DMS 273 (cell line): ENCODE measurements around the gene FKBP1C.
A peak's percentile ranks its signal among the peaks of the same experiment; 100 is the strongest.
"Not testable (repeated sequence)": the region's sequence is repeated elsewhere in the genome, so short reads cannot be mapped to it uniquely, and the experiment has no call there.

Source experiments
- DNase-seq: peaks from one replicate; lab custom pipeline; 2025; ENCODE audit not compliant: unreplicated experiment; lab: John Stamatoyannopoulos, UW

FKBP1C gene

DNA sequence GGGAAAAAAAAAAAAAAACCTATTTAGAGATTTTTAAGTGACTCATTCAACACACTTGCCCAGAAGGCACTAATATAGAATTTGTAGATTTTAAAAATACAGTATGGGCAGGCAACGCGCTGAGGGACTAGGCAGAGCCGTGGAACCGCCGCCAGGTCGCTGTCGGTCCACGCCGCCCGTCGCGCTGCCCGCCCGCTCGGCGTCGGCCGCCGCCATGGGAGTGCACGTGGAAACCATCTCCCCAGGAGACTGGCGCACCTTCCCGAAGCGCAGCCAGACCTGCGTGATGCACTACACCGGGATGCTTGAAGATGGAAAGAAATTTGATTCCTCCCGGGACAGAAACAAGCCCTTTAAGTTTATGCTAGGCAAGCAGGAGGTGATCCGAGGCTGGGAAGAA, at the start of gene FKBP1C:
FKBP1C (plus strand) TSS at position 127 of the 400 bp plus-strand sequence.
- DNase-seq: not testable (repeated sequence)

DNA sequence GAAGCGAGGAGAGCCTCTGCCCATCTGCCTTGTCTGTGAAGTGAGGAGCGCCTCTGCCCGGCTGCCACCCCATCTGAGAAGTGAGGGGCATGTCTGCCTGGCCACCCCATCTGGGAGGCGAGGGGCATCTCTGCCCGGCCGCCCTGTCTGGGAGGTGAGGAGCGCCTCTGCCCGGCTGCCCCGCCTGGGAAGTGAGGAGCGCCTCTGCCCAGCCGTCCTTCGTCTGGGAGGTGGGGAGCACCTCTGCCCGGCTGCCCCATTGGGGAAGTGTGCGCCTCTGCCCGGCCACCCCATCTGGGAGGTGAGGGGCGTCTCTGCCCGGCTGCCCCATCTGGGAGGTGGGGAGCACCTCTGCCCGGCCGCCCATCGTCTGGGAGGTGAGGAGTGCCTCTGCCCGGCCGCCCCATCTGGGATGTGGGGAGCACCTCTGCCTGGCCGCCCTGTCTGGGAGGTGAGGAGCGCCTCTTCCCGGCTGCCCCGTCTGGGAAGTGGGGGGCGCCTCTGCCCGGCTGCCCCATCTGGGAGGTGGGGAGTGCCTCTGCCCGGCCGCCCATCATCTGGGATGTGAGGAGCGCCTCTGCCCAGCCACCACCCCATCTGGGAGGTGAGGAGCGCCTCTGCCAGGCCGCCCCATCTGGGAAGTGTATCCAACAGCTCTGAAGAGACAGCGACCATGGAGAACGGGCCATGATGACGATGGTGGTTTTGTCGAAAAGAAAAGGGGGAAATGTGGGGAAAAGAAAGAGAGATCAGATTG, 47.0 kb upstream of the FKBP1C start:
- not testable (repeated sequence) for DNase-seq

DNA sequence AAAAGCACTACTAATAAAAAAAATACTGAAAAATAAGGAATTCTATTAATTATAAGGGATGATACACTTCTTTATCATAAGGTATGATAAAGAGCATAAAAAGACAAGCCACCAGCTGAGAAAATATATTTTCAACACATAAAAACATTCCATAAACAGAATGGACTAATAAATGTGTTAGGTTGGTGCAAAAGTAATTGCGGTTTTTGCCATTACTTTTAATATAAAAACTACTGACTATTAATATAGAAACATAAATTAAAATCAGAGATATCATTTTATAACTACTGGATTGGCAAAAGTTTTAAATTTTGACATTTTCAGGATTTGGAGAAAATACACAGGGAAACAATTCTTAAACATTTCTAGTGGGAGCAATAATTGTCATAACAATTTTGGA, 37.1 kb upstream of the FKBP1C start:
- no peak for DNase-seq

DNA sequence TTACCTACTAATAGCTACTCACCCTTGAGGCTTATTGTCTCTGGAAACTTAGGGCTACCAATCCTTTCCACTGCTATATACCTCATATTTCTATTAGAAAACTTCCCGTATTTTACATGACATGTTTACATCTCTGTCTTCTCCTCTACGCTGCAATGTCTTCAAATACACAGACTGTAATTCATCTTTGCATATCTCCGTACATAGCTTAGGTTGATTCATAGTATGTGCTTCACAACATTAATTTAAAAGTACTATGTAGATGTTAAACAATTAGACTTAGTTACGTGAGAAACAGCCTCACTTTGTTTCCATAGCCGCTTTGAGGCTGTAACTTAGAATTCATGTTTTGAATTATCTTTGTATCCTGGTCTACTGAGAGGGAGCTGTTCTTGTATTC, 35.1 kb upstream of the FKBP1C start:
- DNase-seq: no peak

DNA sequence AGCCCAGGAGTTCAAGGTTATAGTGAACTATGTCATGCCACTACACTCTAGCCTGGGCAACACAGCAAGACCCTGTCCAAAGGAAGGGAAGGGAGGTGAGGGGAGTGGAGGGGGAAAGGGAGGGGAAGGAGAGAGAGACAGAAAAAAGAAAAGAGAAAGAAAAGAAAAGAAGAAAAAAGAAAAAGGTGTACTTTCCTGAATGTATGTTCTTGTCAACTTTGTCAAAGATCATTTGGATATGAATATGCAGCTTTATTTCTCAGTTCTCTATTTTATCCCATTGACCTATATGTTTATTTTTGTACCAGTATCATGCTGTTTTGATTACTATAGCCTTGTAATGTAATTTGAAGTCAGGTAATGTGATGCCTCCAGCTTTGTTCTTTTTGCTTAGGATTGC, 30.9 kb upstream of the FKBP1C start:
- DNase-seq: no peak

DNA sequence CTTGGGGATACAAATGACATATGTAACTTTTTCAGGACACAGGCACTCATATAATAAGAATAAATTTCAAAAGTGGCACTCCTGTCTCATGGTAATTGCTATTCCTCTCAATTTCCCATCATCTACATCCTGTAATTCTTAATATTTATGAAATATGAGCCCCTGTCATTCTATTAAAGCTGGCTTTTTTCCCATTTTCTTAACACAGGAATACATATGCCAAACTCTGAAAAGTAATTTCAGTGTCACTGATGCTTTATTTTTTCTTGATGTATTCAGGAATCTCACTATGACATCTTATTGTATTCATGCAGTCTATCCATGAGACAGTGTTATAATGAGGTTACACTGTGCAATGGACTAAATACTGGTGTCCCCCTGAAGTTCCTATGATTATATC, 24.3 kb upstream of the FKBP1C start:
- DNase-seq: no peak

DNA sequence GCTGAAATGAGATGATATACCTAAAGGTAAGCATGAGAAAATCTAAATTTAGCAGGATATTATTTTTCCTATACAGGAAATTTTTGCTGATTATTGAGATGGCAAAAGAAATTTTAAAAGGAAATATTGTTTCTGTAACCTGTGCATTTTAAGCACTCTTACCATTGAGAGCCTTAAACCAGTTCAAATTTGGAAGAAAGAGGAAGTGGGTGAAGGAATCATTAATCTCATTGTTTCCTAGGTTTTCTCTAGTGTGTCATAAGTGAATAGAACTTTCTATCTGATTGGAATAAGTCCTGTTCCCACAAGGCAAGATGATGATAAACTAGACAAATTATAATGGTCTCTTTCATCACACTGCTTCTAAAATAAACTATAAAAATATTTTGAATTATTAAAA, 22.4 kb upstream of the FKBP1C start:
- DNase-seq: no peak

DNA sequence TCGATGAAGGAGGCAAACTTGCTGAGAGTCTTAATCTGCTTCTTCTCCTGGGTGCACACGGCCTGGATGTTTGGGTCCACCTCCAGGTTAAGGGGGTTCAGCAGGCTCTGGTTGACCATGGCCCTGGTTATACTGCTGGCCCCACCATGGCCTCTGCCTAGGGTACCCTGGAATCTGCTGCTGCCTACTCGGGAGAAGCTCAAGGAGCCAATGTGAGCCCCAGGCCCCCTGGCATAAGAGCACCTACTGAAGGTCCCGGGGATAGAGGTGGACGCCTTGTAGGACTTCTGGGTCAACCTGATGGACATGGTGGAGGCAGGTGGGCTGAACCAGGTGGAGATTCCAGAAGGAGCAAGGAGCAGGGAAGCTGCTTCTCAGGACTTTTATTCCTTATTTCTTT, 17.9 kb upstream of the FKBP1C start:
- no peak for DNase-seq

DNA sequence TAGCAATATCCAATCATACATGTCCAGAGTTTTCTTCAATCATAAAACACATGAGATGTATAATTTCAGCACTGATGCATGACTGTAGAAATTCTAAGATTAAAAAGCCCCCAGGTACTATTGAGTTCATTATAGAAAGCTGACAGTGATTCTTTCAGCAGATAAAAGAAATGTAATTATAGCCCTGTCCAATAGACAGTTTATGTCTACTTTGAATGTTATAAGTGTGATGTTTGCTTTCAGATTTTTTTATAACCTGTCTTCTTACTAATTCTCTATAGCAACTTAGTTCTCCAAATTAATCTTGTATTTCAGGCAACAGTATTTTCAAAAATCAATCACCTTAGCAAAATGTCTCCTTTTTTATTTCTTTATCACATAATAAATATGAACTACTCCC, 13.5 kb upstream of the FKBP1C start:
- DNase-seq: no peak

DNA sequence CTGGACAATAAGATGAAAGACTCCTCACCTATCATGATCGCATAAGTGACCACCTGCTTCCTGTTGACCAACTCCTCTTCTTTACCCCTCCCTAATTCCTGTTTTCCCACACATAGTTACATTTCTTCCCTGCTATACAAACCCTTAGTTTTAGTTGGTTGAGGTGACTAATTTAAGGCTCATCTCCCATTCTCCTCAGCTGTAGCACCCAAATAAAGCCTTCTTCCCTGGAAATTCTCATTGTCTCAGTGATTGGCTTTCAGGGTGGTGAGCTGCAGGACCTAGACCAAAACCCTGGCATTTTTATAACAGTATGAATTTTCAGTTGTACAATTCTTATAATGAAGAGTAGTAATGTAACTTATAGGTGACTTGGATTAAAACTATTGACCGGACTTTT, 2.1 kb downstream of the FKBP1C start:
- DNase-seq: no peak

DNA sequence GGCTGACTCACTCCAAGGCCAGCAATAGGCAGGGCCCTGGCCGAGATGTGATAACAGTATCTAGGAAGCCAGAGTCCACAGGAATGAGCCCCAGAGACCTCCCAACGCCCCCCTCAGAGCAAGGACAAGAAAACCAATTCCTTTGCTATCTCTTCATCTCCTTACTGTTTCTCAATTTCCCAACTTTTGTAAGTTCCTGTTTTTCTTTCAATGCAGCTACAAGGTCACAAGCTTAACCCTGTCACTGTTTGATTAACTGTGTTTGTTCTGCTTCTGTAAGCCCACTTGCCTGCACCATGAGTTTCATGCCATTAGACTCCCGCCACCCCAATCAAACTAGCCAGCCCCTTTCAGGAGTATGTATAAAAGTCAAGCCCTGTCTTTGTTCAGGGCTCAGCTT, 3.5 kb downstream of the FKBP1C start:
- no peak for DNase-seq

DNA sequence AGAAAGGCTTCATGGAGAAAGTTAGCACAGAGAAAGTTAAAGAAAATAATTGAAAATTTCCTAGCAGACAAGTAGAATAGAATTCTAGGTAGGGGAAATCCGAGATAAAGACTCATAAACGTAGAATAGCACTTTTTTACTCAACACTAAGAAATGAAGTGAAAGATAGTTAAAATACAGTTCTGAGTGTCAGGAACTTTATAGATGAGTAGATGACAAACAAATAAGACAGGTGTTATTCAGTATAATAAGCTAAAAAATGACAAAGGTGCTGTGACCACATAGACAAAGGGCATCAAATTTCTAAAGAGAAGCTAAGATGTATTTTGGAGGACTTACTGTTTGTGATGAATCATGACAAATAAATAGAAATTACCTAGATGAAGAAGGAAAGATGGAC, 12.9 kb downstream of the FKBP1C start:
- no peak for DNase-seq

DNA sequence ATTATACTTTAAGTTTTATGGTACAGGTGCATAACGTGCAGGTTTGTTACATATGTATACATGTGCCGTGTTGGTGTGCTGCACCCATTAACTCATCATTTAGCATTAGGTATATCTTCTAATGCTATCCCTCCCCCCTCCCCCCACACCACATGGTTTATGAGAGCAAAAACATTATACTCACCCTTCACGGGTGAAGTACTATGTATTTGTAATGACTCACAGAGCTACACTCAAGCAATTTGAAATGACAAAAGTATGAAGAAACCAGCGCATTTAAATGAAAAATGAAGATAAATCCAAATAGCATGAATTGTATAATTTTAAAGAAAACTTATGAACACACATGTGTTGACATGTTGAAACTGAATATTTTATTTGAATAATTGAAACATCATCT, 14.7 kb downstream of the FKBP1C start:
- DNase-seq: not testable (repeated sequence)

DNA sequence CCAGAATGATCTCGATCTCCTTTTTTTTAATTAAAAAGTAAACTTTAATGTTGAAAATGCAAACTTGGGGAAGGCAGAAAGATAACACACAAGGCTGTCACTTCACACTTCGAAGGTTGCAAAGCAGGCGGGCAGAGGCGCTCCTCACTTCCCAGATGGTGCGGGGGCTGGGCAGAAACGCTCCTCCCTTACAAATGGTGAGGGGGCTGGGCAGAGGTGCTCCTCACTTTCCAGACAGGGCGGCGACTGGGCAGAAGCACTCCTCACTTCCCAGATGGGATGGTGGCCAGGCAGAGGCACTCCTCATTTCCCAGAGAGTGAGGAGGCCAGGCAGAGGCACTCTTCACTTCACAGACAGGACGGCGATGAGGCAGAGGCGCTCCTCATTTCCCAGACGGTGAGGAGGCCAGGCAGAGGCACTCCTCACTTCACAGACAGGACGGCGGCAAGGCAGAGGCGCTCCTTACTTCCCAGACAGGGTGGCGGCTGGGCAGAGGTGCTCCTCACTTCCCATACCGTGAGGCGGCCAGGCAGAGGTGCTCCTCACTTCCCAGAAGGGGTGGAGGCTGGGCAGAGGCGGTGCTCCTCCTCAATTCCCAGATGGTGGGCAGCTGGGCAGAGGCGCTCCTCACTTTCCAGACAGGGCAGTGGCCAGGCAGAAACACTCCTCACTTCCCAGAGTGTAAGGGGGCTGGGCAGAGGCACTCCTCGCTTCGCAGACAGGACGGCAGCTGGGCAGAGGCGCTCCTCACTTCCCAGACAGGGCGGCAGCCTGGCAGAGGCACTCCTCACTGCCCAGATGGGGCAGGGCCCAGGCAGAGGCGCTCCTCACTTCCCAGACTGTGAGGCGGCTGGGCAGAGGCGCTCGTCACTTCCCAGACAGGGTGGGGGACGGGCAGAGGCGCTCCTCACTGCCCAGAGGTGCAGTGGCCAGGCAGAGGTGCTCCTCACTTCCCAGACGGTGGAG, 16.9 kb downstream of the FKBP1C start:
- DNase-seq: not testable (repeated sequence)

DNA sequence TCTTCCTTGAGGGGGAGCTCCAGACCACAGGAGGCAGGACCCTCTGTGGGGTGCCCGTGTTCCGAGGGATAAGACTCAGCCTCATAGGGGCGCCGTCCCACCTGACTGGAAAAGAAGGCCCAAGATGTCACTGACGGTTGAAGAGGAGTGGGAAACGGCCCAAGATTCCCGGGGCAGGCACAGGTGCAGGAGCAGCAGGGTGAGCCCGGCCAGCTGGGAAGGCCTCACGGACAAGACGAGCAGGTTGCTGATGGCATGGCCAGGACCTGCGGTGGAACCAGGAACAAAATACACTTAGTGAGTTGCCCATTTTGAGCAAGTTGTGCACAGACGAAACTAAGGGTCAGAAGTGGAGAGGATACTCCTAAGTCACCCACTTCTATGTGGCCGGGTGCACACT, 18.8 kb downstream of the FKBP1C start:
- not testable (repeated sequence) for DNase-seq

DNA sequence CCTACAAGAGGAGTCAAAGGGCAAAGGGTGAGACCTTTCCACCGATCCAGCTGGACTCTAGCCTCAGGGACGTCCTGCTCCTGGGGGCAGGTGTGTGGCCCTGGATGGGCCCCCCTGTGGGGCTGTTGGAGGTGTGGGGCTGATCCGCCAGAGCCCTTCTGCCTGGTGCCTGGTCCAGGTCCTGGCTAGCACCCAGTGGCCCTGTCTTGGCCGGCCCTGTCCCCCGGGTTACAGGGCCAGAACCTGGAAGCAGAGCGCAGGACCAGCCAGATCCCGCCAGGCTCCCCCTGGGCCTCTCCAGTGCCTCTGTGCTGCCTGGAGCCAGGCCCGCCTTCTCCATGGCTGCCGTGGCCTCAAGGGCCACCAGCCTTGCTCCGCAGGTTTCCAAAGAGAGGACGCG, 19.2 kb downstream of the FKBP1C start:
- DNase-seq: not testable (repeated sequence)

DNA sequence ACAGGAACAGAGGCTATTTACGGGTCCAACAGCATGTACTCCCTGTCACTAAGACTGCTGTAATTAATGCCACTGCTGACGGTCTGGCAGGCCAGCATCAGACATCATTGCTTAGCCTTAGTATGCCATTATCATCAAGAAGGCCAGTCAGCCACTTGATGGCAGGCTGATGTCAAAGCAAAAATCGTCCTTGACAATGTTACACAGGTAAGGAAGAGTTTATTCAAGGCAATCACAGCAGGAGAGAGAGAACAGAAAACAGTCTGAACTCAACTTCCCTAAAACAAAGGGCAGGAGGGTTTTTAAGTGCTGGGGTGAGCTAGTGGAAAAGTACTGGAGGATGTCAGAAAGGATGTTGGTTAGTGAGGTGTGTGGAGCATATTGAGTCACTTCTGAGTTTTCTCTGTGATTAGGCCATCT, 25.1 kb downstream of the FKBP1C start:
- DNase-seq: no peak

DNA sequence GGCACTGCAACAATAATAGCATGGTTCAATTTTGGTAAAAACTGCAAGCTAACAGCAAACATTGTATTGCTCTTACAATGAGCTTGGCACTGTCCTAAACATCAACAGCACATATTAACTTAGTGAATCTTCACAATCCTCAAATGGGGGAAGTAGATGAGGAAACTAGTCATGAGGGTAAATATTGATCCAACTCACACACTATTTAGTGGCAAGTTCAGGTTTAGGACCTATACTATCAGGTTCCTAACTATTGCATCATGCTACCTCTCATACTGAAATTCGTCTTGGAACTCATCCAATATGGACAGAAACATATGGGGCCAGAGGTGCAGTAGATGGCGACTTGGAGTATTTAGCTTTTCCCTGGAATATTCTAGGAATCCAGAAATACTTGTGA, 34.2 kb downstream of the FKBP1C start:
- no peak for DNase-seq

DNA sequence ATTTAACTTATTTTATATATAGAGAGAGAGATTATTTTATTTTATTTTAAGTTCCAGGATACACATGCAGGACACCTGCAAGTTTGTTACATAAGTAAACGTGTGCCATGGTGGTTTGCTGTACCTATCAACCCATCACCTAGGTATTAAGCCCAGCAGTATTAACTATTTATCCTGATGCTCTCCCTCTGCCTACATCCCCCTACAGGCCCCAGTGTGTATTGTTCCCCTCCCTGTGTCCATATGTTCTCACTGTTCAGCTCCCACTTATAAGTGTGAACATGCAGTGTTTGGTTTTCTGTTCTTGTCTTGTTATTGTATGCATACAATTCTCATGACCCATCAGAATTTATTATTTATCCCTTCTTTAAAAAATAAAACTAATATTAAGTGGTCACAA, 34.6 kb downstream of the FKBP1C start:
- DNase-seq: peak; percentile 28

DNA sequence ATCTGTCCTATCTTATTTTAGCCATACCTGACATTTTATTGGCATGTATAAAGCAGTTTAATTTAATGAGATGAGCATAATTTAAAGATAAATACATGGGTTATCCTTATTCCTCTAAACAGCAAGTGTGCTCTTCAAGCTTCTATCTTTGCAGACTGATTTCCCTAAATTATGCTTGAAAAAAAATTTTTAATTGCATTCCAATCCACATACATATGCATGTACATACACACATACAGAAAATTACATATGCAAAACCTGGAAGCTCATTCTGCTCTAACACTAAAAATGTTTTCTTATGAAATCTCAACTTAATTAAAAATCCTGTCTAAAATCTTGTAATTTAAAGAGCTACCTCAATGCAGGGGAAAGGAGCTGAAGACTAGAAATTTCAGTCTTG, 35.3 kb downstream of the FKBP1C start:
- no peak for DNase-seq

DNA sequence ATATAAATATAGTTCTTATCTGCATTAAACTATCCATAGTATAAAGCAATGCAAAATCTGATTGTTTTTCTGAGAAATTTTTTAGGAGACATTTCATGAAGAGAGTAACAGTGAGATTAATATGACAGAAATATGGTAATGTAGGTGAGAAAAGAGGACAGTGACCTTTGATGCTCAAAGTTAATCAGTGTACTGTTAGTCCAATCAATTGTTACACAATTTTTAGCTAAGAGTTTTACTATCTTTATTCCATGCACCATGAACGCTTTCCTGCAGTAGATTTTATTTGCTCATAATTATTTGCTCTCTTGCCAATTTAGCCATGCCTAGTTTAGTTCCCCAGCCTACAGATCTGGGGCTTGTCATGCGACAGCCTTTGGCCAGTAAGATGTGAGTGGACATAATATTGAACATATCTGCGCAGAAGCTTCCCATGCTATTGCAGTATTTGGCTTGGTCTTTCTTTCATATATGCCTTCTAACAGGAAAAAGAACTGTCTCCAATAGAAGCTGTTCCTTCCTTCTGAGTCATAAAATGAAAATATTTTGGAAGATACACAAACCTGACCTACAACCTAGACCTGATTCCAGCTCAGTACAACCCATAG, 38.7 kb downstream of the FKBP1C start:
- no peak for DNase-seq

DNA sequence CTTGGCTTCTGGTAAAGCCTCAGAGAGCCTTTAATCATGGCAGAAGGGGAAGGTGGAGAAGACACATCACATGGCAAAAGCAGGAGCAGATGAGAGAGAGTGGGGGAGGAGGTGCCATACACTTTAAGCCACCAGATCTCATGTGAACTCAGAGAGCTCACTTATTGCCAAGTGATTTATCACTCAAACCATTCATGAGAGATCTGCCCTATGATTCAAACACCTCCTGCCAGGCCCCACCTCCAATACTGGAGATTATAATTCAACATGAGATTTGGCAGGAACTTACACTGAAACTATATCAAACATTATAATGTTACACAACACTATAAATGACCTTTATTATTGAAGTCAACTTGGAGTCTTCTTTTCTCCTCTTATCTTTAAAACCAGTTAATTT, 47.9 kb downstream of the FKBP1C start:
- DNase-seq: no peak
